ENCODE measurements around the gene TENM4.

TENM4 gene

GRCh38 chr11:79440571-79441460 lies at the start of gene TENM4:
Gene TENM4 (minus strand): TSS chr11:79441030. CDS start chr11:79069944, 371,086 bp downstream.
- peak; percentile 53 for DNase-seq (ENCODE audit: low spot score)

DNA sequence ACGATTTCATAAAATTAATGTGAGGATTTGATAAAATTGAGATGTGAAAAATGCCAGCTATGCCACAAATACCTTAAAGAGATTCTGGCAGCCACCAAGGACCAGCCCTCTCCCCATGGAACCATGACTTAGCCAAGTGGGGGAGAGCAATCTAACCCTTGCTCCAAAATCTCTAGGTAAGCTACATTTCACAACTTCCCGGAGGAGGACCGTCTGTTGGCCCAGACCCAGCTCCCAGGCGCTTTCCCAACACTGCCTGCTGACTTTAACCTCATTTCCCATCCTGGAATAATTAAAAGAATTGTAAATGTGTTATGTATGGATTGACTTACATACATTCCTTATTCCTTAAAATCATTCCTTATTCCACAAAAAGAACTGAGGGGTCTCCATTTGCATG lies 47.5 kb upstream of the TENM4 start:
- no peak for DNase-seq (ENCODE audit: low spot score)

DNA sequence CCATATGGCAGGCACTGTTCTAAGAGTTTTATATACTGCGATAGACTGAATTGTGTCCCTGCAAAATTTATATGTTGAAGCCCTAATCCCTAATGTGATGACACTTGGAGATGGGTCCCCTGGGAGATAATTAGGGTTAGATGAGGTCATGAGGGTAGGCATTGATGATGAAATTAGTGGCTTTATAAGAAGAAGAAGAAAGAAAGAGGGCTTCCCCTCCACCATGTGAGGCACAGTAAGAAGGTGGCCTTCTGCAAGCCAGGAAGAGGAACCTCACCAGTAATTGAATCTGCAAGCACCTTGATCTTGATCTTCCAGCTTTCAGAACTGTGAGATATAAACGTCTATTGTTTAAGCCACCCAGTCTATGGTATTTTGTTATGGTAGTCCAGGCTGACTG lies 46.6 kb upstream of the TENM4 start:
- DNase-seq (ENCODE audit: low spot score): no peak

DNA sequence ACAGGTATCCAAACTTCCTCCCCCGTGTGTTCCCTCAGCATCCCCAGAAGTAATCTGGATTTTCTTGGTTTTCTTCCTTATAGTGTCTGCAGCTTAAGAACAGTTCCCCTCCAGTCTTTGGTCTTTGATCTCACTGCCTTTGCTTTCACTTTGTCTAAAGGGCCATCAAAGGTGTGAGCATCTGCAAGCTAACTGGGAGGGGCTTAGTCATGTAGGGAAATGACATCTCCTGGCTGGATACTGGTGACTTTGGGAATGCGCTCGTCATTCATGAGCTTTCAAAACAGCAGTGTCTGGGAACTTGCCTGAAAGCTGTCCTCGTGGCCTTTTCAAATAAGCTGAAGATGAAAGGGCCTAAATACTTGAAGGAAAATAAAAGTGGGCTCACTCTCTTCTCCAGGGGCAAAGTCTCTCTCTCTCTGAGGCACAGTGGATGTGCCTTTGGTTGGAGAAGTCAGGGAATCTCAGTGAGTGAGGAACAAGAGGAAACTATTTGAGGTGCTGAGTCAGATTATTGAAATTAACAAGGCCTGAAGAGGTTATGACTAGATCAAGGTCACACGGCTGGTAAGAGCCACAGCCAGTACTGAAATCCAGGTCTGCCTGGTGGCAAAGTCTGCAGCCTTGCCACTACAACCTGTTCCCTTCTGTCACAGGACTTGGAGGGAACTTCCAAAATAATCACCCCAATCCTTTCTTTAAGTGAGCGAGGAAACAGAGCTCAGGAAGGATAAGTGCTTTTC lies 45.6 kb upstream of the TENM4 start:
- no peak for DNase-seq (ENCODE audit: low spot score)

GRCh38 chr11:79485694-79486093 lies 44.9 kb upstream of the TENM4 start:
- DNase-seq (ENCODE audit: low spot score): no peak

- no peak for DNase-seq (ENCODE audit: low spot score)
Measured at GRCh38 chr11:79484872-79485271, 44.0 kb upstream of the TENM4 start.

DNA sequence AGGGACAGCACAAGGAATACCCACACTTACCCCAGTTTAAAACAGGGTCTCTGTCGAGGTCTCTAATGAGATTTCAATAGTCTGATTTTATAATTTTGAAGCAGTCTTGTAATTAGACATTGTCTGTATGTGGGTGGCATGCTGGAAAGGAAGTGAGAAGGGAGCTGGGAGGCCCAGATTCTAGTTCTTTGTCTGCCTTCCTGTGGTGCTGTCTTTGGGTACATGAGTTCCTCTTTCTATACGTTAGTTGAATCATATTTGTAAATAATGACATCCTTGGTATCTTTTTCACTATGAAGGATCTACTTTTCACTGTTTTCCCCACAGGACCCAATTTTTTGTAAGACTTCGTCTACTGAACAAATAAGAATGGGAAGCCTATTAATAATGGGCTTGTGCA lies 42.0 kb upstream of the TENM4 start:
- DNase-seq (ENCODE audit: low spot score): no peak

- DNase-seq (ENCODE audit: low spot score): no peak
Measured at GRCh38 chr11:79481795-79482194, 41.0 kb upstream of the TENM4 start.

GRCh38 chr11:79480864-79481263 lies 40.0 kb upstream of the TENM4 start:
- DNase-seq (ENCODE audit: low spot score): no peak

- no peak for DNase-seq (ENCODE audit: low spot score)
Measured at GRCh38 chr11:79472819-79473529, 32.1 kb upstream of the TENM4 start.

DNA sequence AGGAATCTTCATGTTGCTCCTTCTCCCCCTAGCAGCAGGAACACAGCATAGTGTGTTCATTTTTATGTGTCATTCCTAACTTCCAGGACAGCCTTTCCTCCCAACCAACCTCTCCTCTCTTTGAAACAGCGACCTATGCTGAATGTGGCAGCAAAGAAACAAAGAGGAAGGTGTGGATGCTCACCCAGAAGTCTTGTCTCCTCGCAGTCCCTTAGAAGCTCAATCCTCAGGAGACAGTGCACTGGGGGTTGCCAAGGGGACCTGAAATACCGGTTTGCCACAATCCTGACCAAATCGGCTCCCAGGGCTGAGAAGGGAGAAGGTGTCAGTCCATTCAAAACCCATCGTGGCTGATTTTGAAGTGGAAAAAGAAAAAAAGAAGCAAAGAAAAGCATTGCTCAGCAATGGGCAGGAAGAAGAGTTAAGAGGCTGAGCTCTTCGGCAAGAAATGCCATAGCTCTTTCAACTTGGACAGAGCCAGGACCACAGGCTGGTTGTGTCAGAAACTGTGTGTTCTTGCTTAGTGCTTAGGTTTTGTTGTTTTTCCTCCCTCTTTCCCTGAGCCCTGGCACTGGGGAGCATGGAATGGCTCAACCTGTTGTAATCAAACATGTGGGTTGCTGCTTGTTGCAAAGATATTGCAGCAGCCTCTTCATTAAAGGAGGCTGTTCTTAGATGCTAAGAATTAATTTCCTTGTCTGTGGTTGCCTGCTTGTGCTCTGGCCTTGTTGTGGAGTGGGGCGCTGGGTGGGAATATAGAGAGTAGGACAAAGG lies 30.4 kb upstream of the TENM4 start:
- DNase-seq (ENCODE audit: low spot score): no peak

DNA sequence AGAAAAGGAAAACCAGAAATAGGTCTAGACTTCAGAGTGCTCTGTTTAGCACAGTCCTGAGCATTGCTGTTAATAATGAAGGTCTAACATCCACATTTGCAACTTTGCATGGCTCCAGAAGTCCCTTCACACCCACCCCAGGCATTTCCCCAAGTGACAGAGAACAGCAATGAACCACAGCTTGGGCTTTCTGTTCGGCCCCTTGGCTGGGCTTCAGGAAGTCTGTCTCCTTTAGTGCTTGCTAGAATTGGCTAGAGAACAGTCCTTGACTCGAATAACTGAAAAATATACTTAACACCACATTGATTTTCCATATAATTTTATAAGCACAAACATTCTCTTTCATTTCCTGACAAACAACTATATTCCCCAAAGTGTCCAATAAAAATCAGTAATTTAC lies 29.3 kb upstream of the TENM4 start:
- DNase-seq (ENCODE audit: low spot score): no peak

DNA sequence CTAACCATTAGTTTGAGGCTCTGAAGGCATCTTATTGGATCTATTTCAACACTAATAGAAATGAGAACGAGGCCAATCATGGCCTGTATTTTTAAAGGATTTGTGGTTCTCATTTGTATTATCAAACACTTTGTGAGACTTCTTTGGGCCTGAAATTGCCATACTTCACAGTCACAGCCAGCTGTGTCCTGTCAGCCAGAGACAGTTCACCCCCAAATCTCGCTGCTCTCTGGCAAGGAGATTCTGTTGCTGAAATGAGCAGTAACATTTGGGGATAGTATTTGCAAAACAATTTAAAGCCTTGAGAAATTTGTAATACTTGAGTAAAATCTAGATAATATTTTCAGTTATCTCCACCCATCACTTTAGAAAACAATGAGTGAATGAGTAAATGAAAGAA lies 26.9 kb upstream of the TENM4 start:
- no peak for DNase-seq (ENCODE audit: low spot score)

DNA sequence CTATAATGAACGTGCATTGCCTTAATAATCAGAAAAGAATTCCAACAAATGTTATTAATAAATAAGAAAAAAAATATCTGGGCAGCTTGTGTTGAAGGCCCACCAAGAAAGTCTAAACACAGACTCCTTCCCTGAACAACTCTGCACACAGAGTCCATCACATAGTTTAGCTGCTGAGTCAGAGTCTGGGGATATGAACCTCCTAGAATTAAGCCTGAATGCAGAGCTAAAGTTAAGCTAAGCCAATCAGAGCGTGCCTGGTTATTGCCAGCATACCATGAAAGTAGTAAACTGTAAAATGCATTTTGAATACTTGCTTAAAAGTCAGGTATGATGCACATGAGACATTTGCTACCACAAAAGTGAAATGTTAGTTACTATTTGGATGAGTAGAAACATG lies 25.6 kb upstream of the TENM4 start:
- peak; percentile 35 for DNase-seq (ENCODE audit: low spot score)

DNA sequence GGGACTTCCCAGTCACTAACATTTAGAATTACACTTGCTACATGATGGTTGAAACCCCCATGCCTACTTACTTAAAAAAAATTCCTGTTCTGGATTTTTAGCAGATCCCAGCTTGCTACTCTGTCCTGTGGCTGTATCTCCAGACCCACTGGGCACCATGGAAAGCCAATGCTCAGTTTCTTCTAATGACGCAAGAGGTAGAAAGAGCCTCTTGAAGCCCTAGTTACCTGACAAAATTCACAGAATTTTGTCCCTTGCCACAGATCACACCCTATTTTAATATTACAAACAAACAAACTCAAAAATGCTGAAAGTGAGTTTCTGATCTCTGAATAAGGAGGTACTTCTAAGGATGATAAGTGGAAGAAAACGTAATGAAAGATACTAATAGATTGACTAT lies 24.3 kb upstream of the TENM4 start:
- no peak for DNase-seq (ENCODE audit: low spot score)

- no peak for DNase-seq (ENCODE audit: low spot score)
Measured at GRCh38 chr11:79461666-79462645, 21.1 kb upstream of the TENM4 start.

GRCh38 chr11:79461144-79461543 lies 20.3 kb upstream of the TENM4 start:
- DNase-seq (ENCODE audit: low spot score): no peak

DNA sequence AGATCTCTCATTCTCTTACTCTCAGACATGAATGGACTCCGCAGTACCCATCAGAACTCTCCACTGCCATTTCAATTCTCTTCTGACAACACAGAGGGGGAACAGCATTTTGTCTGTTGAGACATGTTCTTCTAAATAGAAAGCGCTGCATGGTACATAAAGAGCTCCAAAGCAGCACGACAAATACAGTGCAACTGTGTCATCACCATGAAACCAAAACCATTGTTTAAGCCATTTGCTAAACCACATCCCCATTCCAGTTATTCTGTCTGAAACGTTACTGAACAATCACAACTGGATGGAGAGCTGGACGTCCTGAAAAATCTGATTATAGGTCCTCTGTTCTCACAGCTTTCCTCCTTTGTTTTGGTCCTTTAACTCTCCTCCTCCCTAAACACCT lies 17.9 kb upstream of the TENM4 start:
- no peak for DNase-seq (ENCODE audit: low spot score)

DNA sequence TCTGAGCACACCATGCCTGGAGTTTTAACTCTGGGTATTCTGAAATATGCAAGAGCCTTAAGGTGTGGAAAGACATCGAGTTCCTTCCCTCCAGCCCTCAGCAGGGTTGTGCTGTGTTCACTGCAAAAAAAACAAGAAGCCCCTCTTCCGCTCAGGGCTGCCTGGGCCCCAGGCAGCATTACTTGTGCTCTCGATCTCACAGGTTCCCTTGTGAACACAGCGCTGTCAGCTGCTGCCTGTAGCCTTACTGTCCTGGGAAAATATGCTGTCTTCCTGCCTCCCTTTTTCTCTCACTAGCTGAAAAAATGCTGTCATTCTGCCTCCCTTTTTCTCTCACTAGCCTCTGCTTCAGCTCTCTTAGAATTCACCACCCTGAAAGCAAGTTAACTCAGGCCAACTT lies 15.7 kb upstream of the TENM4 start:
- DNase-seq (ENCODE audit: low spot score): no peak

DNA sequence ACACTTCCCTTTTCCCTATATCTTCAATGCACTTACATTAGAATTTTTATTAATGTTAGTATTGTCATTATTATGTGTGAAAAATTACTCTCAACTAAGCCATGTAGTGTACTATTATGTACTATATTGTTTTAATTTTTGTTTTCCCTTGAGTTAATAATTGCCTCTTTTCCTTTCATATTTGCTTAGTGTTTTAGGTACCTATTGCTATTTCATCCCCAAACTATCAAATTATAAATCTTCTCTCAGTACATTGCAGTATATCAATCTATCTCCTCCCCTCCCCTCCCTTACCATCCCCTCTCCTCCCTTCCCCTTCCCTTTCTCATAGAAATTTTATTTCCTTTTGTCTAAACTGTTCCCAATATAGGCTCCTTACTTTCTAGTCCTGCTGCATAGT lies 12.8 kb upstream of the TENM4 start:
- no peak for DNase-seq (ENCODE audit: low spot score)

- no peak for DNase-seq (ENCODE audit: low spot score)
Measured at GRCh38 chr11:79449040-79449439, 8.2 kb upstream of the TENM4 start.
